Measurements from ENCODE around the gene MEI1. TPM values are rescaled to one million over a fixed set of nuclear protein-coding genes. Genes with fewer than 3 reads are reported as not detected.
A peak's percentile ranks its signal among the peaks of the same experiment; 100 is the strongest.

The MEI1 gene
- total RNA-seq, 1 experiment from 2014 or later, result 0.18 TPM

DNA sequence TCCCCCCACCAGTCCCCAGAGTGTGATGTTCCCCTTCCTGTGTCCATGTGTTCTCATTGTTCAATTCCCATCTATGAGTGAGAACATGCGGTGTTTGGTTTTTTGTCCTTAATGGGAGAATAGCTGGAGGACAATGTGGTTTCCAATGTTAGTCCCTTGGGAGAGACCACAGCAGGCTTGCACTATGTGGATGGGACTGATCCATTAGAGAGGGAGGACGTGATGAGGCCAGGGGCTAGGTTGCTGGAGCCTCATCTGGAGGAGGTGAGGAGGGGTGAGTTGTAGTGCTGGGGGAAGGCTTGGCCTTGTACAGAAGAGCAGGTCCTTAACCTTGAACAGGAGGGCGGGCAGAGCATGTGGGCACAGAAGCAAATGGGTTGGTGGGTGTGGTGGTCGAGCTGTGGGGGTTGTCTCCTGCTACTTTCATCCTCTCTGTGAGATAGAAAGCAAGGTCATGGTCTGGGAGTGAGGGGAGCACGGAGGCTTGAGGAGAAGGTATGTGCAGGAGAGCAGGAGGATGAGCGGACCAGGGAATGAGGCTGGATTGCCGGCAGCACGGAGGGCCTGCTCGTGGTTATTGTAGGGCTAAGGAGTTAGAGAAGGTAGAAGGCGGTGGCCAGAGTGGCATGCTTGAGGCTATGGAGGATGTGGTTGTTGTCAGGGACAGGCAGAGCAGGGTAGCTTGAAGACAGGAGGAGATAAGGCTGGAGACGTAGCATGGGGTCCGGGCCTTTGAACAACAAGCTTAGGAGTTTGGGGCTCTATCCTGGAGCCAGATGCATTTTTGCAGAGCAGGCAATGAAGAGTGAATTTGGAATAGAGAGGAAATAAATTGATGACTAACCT, 122.4 kb downstream of the MEI1 start:
- TF ChIP-seq POLR2AphosphoS5 (IDR thresholded peaks at IDR 0.05; ENCODE audit: low read depth, low read length) (no peak), REST (IDR thresholded peaks at IDR 0.05; ENCODE audit: insufficient read depth in 1 of 2, low read depth in 2 of 2, low read length in 1 of 2) (no peak), SIN3A (IDR thresholded peaks at IDR 0.05; ENCODE audit: borderline replicate concordance, insufficient read depth, low read depth, low read length) (no peak), TCF7L2 (IDR thresholded peaks at IDR 0.05; ENCODE audit: low read depth, low read length) (no peak)
- TF ChIP-seq, protein P1, sequence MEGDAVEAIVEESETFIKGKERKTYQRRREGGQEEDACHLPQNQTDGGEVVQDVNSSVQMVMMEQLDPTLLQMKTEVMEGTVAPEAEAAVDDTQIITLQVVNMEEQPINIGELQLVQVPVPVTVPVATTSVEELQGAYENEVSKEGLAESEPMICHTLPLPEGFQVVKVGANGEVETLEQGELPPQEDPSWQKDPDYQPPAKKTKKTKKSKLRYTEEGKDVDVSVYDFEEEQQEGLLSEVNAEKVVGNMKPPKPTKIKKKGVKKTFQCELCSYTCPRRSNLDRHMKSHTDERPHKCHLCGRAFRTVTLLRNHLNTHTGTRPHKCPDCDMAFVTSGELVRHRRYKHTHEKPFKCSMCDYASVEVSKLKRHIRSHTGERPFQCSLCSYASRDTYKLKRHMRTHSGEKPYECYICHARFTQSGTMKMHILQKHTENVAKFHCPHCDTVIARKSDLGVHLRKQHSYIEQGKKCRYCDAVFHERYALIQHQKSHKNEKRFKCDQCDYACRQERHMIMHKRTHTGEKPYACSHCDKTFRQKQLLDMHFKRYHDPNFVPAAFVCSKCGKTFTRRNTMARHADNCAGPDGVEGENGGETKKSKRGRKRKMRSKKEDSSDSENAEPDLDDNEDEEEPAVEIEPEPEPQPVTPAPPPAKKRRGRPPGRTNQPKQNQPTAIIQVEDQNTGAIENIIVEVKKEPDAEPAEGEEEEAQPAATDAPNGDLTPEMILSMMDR (IDR thresholded peaks at IDR 0.05), result no peak
- intact Hi-C loops (cut with micrococcal nuclease; ENCODE audit: unreplicated experiment), result no loop called here
- BruUV-seq (replicated peaks), result no TSS peak
- Histone ChIP-seq H3K27me3 (ENCODE audit: control insufficient read depth, insufficient read depth, low read length) (no peaks in the 10 kb centered on the region), H3K4me1 (ENCODE audit: control insufficient read depth, insufficient read depth, low read length) (no peaks in the 10 kb centered on the region), H3K36me3 (ENCODE audit: control insufficient read depth, insufficient read depth, low read length) (no peaks in the 10 kb centered on the region), H3K9me3 (ENCODE audit: control insufficient read depth, insufficient read depth, low read depth, low read length) (no peaks in the 10 kb centered on the region), H3K4me3 (ENCODE audit: low read depth in 2 of 2, low read length in 2 of 2) (no peak overlapping the region), H3K27ac (ENCODE audit: low read length) (no peak overlapping the region)
- ATAC-seq, result no peak
- in situ Hi-C loops (cut with HindIII; ENCODE audit: low pct_unique_long_range_greater_than_20kb, low sequenced_read_pairs), result no loop called here
- POLR2A ChIA-PET, result no interaction called here
- CTCF ChIA-PET, result interaction anchor here (0.9 to 1.3 kb wide), 2 partner anchors 119 to 125 kb away, joined by 3 to 5 read pairs; no protein-coding TSS in a partner anchor
- DNase-seq (ENCODE audit: low read depth, low spot score), result no peak

GRCh38 chr22:41822317-41823057, 123.2 kb downstream of the MEI1 start:
- H3K27me3 ChIP-seq (ENCODE audit: control insufficient read depth, insufficient read depth, low read length), result no peaks in the 10 kb centered on the region
- intact Hi-C loops (cut with micrococcal nuclease; ENCODE audit: unreplicated experiment), result no loop called here
- ChIA-PET POLR2A (no interaction called here), CTCF (interaction anchor here (0.6 to 1.3 kb wide), 3 partner anchors 103 to 125 kb away, joined by 3 to 5 read pairs (median 3); no protein-coding TSS in a partner anchor)
- in situ Hi-C loops (cut with HindIII; ENCODE audit: low pct_unique_long_range_greater_than_20kb, low sequenced_read_pairs), result no loop called here
- ATAC-seq, result peak; percentile 60
- DNase-seq (ENCODE audit: low read depth, low spot score), result peak; percentile 33
- no peaks in the 10 kb centered on the region for H3K4me1 ChIP-seq (ENCODE audit: control insufficient read depth, insufficient read depth, low read length)
- BruUV-seq (replicated peaks), result no TSS peak
- TF ChIP-seq, protein P1 (IDR thresholded peaks at IDR 0.05), result no peak
- no peak for TF ChIP-seq POLR2AphosphoS5 (IDR thresholded peaks at IDR 0.05; ENCODE audit: low read depth, low read length)
- H3K36me3 ChIP-seq (ENCODE audit: control insufficient read depth, insufficient read depth, low read length), result no peaks in the 10 kb centered on the region
- H3K4me3 ChIP-seq (ENCODE audit: low read depth in 2 of 2, low read length in 2 of 2), result no peak overlapping the region
- no peak overlapping the region for H3K27ac ChIP-seq (ENCODE audit: low read length)
- H3K9me3 ChIP-seq (ENCODE audit: control insufficient read depth, insufficient read depth, low read depth, low read length), result no peaks in the 10 kb centered on the region

Data from Panc1 (cell line).